ENCODE measurements around the gene FAM228A.

Gene FAM228A

DNA sequence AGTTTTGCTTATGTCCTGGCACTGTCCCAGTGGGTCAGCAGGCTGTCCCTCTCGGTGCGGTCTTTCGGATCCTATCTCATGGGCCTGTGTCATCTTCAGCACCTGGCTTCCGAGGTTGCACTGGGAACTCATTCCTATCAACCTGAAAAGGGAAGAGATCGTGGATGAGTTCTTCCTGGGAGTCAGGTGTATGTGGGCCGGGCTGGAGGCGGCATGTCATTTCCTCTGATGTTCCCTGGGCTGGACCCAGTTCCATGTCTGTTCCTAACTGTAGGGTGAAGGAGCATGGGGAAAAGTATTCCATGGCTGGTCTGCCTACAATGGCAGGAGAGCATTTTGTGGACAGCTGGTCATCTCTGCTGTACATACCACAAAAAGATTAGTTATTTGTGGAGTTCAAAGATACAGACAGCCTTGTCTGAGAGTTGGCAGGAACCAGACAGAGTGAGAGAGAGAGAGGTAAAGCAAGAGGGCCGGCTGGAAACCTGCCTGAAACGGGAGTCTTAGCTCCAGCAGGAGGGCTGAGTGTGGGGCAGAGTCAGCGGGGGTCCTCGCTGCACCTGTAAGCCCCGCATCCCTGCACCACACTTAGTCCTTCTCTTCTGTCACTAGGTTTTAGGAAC, 25.2 kb downstream of the FAM228A start:
- no peaks in the 10 kb centered on the region for H3K9me3 ChIP-seq (ENCODE audit: insufficient read depth, low read length, severe bottlenecking)
- no peak overlapping the region for H3K9ac ChIP-seq (ENCODE audit: low read depth, low read length)
- no peak overlapping the region for H3K4me2 ChIP-seq (ENCODE audit: insufficient read depth, low read length)
- H4K20me1 ChIP-seq (ENCODE audit: insufficient read depth, low read length): no peaks in the 10 kb centered on the region
- no peaks in the 10 kb centered on the region for H3K27me3 ChIP-seq (ENCODE audit: insufficient read depth, low read length, poor library complexity)
- no peak for TF ChIP-seq EZH2 (IDR thresholded peaks at IDR 0.05; ENCODE audit: borderline replicate concordance, low read depth, low read length, severe bottlenecking)
- TF ChIP-seq, protein P1, sequence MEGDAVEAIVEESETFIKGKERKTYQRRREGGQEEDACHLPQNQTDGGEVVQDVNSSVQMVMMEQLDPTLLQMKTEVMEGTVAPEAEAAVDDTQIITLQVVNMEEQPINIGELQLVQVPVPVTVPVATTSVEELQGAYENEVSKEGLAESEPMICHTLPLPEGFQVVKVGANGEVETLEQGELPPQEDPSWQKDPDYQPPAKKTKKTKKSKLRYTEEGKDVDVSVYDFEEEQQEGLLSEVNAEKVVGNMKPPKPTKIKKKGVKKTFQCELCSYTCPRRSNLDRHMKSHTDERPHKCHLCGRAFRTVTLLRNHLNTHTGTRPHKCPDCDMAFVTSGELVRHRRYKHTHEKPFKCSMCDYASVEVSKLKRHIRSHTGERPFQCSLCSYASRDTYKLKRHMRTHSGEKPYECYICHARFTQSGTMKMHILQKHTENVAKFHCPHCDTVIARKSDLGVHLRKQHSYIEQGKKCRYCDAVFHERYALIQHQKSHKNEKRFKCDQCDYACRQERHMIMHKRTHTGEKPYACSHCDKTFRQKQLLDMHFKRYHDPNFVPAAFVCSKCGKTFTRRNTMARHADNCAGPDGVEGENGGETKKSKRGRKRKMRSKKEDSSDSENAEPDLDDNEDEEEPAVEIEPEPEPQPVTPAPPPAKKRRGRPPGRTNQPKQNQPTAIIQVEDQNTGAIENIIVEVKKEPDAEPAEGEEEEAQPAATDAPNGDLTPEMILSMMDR (IDR thresholded peaks at IDR 0.05; ENCODE audit: borderline replicate concordance, extremely low read depth, low read length, poor library complexity, severe bottlenecking): no peak
- no peak for DNase-seq
- no peak overlapping the region for H3K4me3 ChIP-seq (ENCODE audit: low read depth in 1 of 2, low read length in 2 of 2)
- peaks cover 21% of the 10 kb centered on the region for H3K36me3 ChIP-seq (ENCODE audit: insufficient read depth, low read length)
- ATAC-seq (ENCODE audit: insufficient read depth, low read depth): no peak
- no peak overlapping the region for H3K27ac ChIP-seq (ENCODE audit: low read length)
- no peaks in the 10 kb centered on the region for H3K4me1 ChIP-seq (ENCODE audit: insufficient read depth, low read length)
- H3K79me2 ChIP-seq (ENCODE audit: insufficient read depth, low read length): no peaks in the 10 kb centered on the region
- H2AFZ ChIP-seq (ENCODE audit: low read depth, low read length): no peak overlapping the region

DNA sequence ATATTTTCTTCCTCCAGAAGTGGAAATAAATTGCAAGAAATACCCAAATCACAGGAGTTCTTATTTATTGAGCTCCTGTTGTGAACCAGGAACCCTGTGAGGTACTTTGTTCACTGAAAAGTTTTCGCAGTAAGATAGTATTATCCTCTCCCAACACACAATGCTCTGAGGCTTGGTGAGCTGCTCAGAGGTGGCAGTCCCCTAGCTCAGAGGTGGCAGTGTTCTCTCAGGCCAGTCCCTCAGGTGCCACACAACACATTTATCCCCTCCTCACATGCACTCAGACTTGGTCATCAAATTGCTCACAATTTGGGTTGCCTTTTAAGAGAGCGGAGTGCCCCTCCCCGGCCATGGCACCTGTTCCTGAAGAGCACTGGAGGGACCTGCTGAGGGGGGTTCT, 25.9 kb downstream of the FAM228A start:
- Histone ChIP-seq H4K20me1 (ENCODE audit: insufficient read depth, low read length) (no peaks in the 10 kb centered on the region), H3K4me2 (ENCODE audit: insufficient read depth, low read length) (no peak overlapping the region), H3K9me3 (ENCODE audit: insufficient read depth, low read length, severe bottlenecking) (no peaks in the 10 kb centered on the region), H3K9ac (ENCODE audit: low read depth, low read length) (no peak overlapping the region), H3K27me3 (ENCODE audit: insufficient read depth, low read length, poor library complexity) (no peaks in the 10 kb centered on the region), H3K4me3 (ENCODE audit: low read depth in 1 of 2, low read length in 2 of 2) (no peak overlapping the region), H2AFZ (ENCODE audit: low read depth, low read length) (no peak overlapping the region), H3K79me2 (ENCODE audit: insufficient read depth, low read length) (no peaks in the 10 kb centered on the region), H3K4me1 (ENCODE audit: insufficient read depth, low read length) (no peaks in the 10 kb centered on the region), H3K36me3 (ENCODE audit: insufficient read depth, low read length) (peaks cover 21% of the 10 kb centered on the region), H3K27ac (ENCODE audit: low read length) (no peak overlapping the region)
- no peak for DNase-seq
- TF ChIP-seq, protein P1 (IDR thresholded peaks at IDR 0.05; ENCODE audit: borderline replicate concordance, extremely low read depth, low read length, poor library complexity, severe bottlenecking): no peak
- no peak for TF ChIP-seq EZH2 (IDR thresholded peaks at IDR 0.05; ENCODE audit: borderline replicate concordance, low read depth, low read length, severe bottlenecking)
- no peak for ATAC-seq (ENCODE audit: insufficient read depth, low read depth)

DNA sequence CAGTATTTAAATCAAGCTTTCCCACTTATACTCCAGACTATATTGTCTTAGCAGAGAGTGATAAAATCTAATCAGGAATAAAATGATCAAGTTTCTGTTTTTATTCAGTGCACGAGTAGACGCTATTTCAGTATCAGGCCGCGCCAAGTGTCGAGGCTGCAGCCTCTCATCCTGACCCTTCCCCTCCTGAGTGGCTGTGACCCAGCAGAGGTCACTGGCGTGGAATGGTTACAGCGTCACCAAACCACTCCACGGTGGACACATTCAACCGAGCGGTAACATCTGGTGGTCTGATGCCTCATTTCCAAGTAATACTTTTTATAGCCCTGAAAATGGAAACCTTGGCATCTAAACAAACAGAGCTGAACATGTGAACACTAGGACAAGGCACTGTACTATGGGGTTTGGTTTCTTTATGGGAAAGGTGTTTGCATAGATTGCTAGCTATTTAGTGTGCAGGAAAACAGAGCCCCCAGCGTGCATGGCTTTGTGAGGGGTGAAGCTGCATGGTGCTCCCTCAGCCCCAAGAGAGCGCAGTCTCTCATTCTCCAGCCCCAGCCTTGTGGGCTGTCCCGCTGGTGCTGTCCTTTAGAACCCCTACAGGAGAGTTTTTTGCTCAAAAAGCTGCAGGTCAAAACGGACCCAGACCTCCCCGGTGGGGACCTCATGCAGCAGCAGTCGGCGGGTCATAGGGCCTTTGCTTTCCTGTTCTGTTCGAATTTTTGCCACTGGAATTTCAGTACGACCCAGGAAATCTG, 28.4 kb downstream of the FAM228A start:
- no peak overlapping the region for H3K4me2 ChIP-seq (ENCODE audit: insufficient read depth, low read length)
- no peak overlapping the region for H2AFZ ChIP-seq (ENCODE audit: low read depth, low read length)
- no peak overlapping the region for H3K4me3 ChIP-seq (ENCODE audit: low read depth in 1 of 2, low read length in 2 of 2)
- no peaks in the 10 kb centered on the region for H3K4me1 ChIP-seq (ENCODE audit: insufficient read depth, low read length)
- no peaks in the 10 kb centered on the region for H3K9me3 ChIP-seq (ENCODE audit: insufficient read depth, low read length, severe bottlenecking)
- H3K9ac ChIP-seq (ENCODE audit: low read depth, low read length): no peak overlapping the region
- no peaks in the 10 kb centered on the region for H4K20me1 ChIP-seq (ENCODE audit: insufficient read depth, low read length)
- TF ChIP-seq EZH2 (IDR thresholded peaks at IDR 0.05; ENCODE audit: borderline replicate concordance, low read depth, low read length, severe bottlenecking): no peak
- no peaks in the 10 kb centered on the region for H3K27me3 ChIP-seq (ENCODE audit: insufficient read depth, low read length, poor library complexity)
- H3K79me2 ChIP-seq (ENCODE audit: insufficient read depth, low read length): no peaks in the 10 kb centered on the region
- H3K27ac ChIP-seq (ENCODE audit: low read length): no peak overlapping the region
- H3K36me3 ChIP-seq (ENCODE audit: insufficient read depth, low read length): peaks cover 25% of the 10 kb centered on the region
- DNase-seq (no peak), ATAC-seq (ENCODE audit: insufficient read depth, low read depth) (no peak)

DNA sequence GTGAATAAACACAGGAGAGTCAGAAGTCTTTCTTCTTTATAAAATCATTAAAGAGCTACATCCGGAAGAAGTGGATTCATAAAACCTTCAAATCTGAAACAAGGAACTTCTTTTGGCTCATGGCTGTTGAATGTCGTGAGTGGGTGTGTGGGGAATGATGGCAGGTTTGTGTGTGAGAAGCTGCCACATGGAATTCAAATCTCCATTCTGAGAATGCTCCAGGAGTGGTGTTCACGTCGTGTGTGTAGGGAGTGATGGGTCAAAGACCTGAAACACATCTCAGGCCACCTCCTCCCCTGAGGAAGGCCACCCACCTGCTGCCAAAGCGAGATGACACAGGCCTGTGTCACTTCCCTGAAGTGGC, 28.9 kb downstream of the FAM228A start:
- ATAC-seq (ENCODE audit: insufficient read depth, low read depth) (no peak), DNase-seq (no peak)
- Histone ChIP-seq H3K4me3 (ENCODE audit: low read depth in 1 of 2, low read length in 2 of 2) (no peak overlapping the region), H3K4me2 (ENCODE audit: insufficient read depth, low read length) (no peak overlapping the region), H3K4me1 (ENCODE audit: insufficient read depth, low read length) (no peaks in the 10 kb centered on the region), H3K9me3 (ENCODE audit: insufficient read depth, low read length, severe bottlenecking) (no peaks in the 10 kb centered on the region), H3K27ac (ENCODE audit: low read length) (no peak overlapping the region), H3K36me3 (ENCODE audit: insufficient read depth, low read length) (peaks cover 30% of the 10 kb centered on the region), H4K20me1 (ENCODE audit: insufficient read depth, low read length) (no peaks in the 10 kb centered on the region), H3K79me2 (ENCODE audit: insufficient read depth, low read length) (no peaks in the 10 kb centered on the region), H3K27me3 (ENCODE audit: insufficient read depth, low read length, poor library complexity) (no peaks in the 10 kb centered on the region), H3K9ac (ENCODE audit: low read depth, low read length) (no peak overlapping the region), H2AFZ (ENCODE audit: low read depth, low read length) (no peak overlapping the region)
- no peak for TF ChIP-seq EZH2 (IDR thresholded peaks at IDR 0.05; ENCODE audit: borderline replicate concordance, low read depth, low read length, severe bottlenecking)

Measured in DND-41 (cell line).